GM19193 (cell line): ENCODE measurements around the gene KRTAP15-1.

ENCODE experiments used
- POLR2A ChIP-seq: IDR thresholded peaks from 4 replicates; pipeline ENCODE4 v1.6.1; 2011; ENCODE audit not compliant: insufficient read depth, insufficient read length; ENCODE audit errors: extremely low read depth

KRTAP15-1 gene

GRCh38 chr21:30468900-30469714 lies 29.0 kb downstream of the KRTAP15-1 start:
- TF ChIP-seq POLR2A = no peak

- no peak for TF ChIP-seq POLR2A
Observed at GRCh38 chr21:30478004-30478403, 37.9 kb downstream of the KRTAP15-1 start.

DNA sequence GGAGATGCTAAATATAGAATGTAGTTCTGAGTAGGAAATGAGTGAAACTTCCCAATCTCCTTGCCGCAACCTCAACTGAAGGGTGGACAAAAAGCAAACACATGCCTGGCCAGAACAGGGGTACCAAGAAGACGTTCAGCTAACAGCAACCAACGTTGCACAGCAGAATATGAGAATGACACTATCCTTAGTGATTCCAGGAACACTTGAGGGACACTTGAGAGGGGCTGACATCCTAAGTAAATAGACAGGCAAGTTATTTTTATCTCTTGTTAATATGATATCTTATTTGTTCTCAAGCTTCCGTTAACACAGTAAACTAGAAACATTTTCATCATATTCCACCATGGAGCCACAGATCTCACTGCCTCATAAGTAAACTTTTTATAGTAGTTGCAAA lies 39.2 kb downstream of the KRTAP15-1 start:
- no peak for TF ChIP-seq POLR2A

- no peak for TF ChIP-seq POLR2A
Observed at GRCh38 chr21:30480145-30480544, 40.1 kb downstream of the KRTAP15-1 start, which contains the start of gene KRTAP19-1. TSS of gene KRTAP19-1 (minus strand) at chr21:30480367. CDS start at chr21:30480317, 50 bp downstream.

DNA sequence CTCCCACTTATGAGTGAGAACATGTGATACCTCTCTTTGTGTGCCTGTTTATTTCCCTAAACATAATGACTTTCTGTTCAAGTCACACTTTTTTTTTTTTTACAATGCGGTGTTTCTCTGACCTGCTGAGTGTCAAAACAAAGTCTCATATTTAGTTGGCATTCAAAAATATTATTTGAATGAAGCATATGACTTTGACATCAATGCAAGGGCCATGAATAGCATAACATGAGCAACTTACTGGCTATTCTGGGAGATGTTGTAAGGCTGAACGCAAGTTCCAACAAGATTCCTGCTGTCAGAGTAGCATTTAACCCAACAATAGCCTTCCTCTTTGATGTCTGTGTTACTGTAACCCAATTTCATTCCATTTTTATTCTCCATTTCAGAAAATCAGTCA lies 42.1 kb downstream of the KRTAP15-1 start:
- TF ChIP-seq POLR2A = no peak

- TF ChIP-seq POLR2A = no peak
Observed at GRCh38 chr21:30486180-30486579, 46.1 kb downstream of the KRTAP15-1 start.

- TF ChIP-seq POLR2A = no peak
Observed at GRCh38 chr21:30487336-30487735, 47.3 kb downstream of the KRTAP15-1 start, which contains the start of gene KRTAP19-2. TSS of gene KRTAP19-2 (minus strand) at chr21:30487436. CDS start at chr21:30487348, 88 bp downstream.
